PC-3 (cell line): ENCODE data around the gene FRZB. TPM values are rescaled to one million over a fixed set of nuclear protein-coding genes. Genes with fewer than 3 reads are reported as not detected.

Source experiments
- ATAC-seq: fragments of 200-7000 bp; cut with Tn5 transposase; 2 replicates; pipeline ENCODE4 v1.9.1; 2020; ENCODE audit warnings: mild to moderate bottlenecking, moderate library complexity
- BruUV-seq: library from RNA; stranded (reverse); fragments of 400-500 nt; replicated peaks from 2 replicates; lab custom pipeline; 2021; lab: Mats Ljungman, UMichigan
- CTCF ChIA-PET: fragments of 300-600 bp; sonication (Branson Sonifier 250); formaldehyde crosslinking; loops from one replicate; lab custom pipeline; 2022; ENCODE audit warnings: antibody characterized with exemption; lab: Charles Lee
- POLR2A ChIA-PET: fragments of 300-600 bp; sonication (Branson Sonifier 250); formaldehyde crosslinking; loops from one replicate; lab custom pipeline; 2022; ENCODE audit warnings: antibody characterized with exemption; ENCODE audit not compliant: unreplicated experiment; lab: Charles Lee
- DNase-seq: peaks from one replicate; pipeline ENCODE4 v3.0.0-alpha.2; 2015
- H2AFZ ChIP-seq: fragments of 300-600 bp; sonication (generic); 2 replicates; pipeline ENCODE4 v1.6.0; 2016; ENCODE audit warnings: antibody characterized with exemption, low read length
- H3F3A ChIP-seq: fragments of 300-600 bp; sonication (generic); one replicate; pipeline ENCODE4 v1.6.0; 2017; ENCODE audit warnings: antibody characterized with exemption, low read length, control low read depth, mild to moderate bottlenecking; ENCODE audit not compliant: unreplicated experiment
- H3K27ac ChIP-seq: fragments of 300-600 bp; sonication (generic); 2 replicates; pipeline ENCODE4 v1.5.1; 2016; ENCODE audit warnings: mild to moderate bottlenecking, low read length
- H3K27me3 ChIP-seq: fragments of 300-600 bp; sonication (generic); 2 replicates; pipeline ENCODE4 v1.6.1; 2016; ENCODE audit warnings: low read length, mixed read lengths
- H3K36me3 ChIP-seq: fragments of 300-600 bp; sonication (generic); 2 replicates; pipeline ENCODE4 v1.6.1; 2016; ENCODE audit warnings: low read depth, mixed run types, low read length, mixed read lengths
- H3K4me1 ChIP-seq: fragments of 300-600 bp; sonication (generic); 2 replicates; pipeline ENCODE4 v1.5.1; 2016; ENCODE audit warnings: low read length; ENCODE audit not compliant: insufficient read depth
- H3K4me2 ChIP-seq: fragments of 300-600 bp; sonication (generic); 2 replicates; pipeline ENCODE4 v1.6.0; 2016; ENCODE audit warnings: low read length
- H3K4me3 ChIP-seq: fragments of 300-600 bp; sonication (generic); 2 replicates; pipeline ENCODE4 v1.5.1; 2016; ENCODE audit warnings: mild to moderate bottlenecking, low read length, mixed read lengths
- H3K79me2 ChIP-seq: fragments of 300-600 bp; sonication (generic); 2 replicates; pipeline ENCODE4 v1.6.1; 2017; ENCODE audit warnings: low read length, mixed read lengths
- H3K9ac ChIP-seq: fragments of 300-600 bp; sonication (generic); 2 replicates; pipeline ENCODE4 v1.6.0; 2016; ENCODE audit warnings: mild to moderate bottlenecking, low read length
- H3K9me2 ChIP-seq: fragments of 300-600 bp; sonication (generic); replicated peaks from 2 replicates; pipeline ENCODE4 v1.6.1; 2016; ENCODE audit warnings: mixed run types, low read length, mixed read lengths
- H3K9me3 ChIP-seq: fragments of 300-600 bp; sonication (generic); 2 replicates; pipeline ENCODE4 v1.6.1; 2016; ENCODE audit warnings: low read length, mixed read lengths
- H4K20me1 ChIP-seq: fragments of 300-600 bp; sonication (generic); 2 replicates; pipeline ENCODE4 v1.6.1; 2016; ENCODE audit warnings: low read length, mixed read lengths
- EZH2 ChIP-seq: fragments of 300-600 bp; sonication (generic); IDR thresholded peaks from one replicate; pipeline ENCODE4 v1.6.1; 2017; ENCODE audit warnings: antibody characterized with exemption, mild to moderate bottlenecking, low read length; ENCODE audit not compliant: unreplicated experiment
- EZH2phosphoT487 ChIP-seq: fragments of 300-600 bp; sonication (generic); IDR thresholded peaks from 2 replicates; pipeline ENCODE4 v1.6.1; 2018; ENCODE audit warnings: mild to moderate bottlenecking, antibody characterized with exemption, low read length, borderline replicate concordance
- intact Hi-C: fragments of 100-400 bp; cut with micrococcal nuclease; formaldehyde crosslinking; loops from 2 replicates; pipeline ENCODE4 v1.9.0; 2023
- total RNA-seq: library from RNA; depleted of rRNA; stranded (reverse); fragments of >200 nt; gene quantifications from 2 replicates; pipeline ENCODE4 v1.2.3, GENCODE V29; 2014
- TF ChIP-seq, protein P1 (sequence below): fragments of 300-600 bp; sonication (generic); conservative IDR thresholded peaks from 2 replicates; pipeline ENCODE4 v1.5.1; 2017; ENCODE audit warnings: antibody characterized with exemption, low read depth, mild to moderate bottlenecking, low read length

The FRZB gene
- total RNA-seq, 1 experiment from 2014 or later = 0.11 TPM

DNA sequence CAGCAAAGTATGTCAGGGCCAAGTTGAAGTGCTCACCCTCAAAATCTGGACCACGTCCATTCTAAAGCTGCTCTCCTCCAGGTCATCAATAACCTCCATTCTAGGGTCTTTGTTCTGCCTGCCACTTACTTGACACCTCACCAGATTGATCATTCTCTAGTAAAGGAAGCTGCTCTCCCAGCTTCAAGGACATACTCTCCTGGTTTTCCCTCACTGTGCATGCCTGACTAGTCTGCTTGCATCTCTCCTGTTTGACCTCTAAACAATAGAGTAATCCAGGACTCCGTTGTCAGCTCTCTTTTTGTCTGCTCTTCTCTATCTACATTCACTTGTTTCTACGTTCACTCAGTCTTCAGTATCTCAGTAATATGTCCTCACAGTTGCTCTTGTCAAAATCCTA, 59.1 kb downstream of the FRZB start:
- H3K9ac ChIP-seq = no peak overlapping the region
- H3K36me3 ChIP-seq = no peaks in the 10 kb centered on the region
- H3K9me2 ChIP-seq = no peaks in the 10 kb centered on the region
- peaks cover 50% of the 10 kb centered on the region for H3K27me3 ChIP-seq
- H3K4me2 ChIP-seq = no peak overlapping the region
- no peak overlapping the region for H3K27ac ChIP-seq
- ATAC-seq (no peak), DNase-seq (no peak)
- no peak overlapping the region for H2AFZ ChIP-seq
- intact Hi-C loops = no loop called here
- H3K79me2 ChIP-seq = no peaks in the 10 kb centered on the region
- ChIA-PET POLR2A (no interaction called here), CTCF (interaction anchor here (0.8 kb wide), 1 partner anchor 173 kb away, joined by 5 read pairs; no protein-coding TSS in a partner anchor)
- BruUV-seq = no TSS peak
- H3K4me1 ChIP-seq = no peaks in the 10 kb centered on the region
- no peaks in the 10 kb centered on the region for H4K20me1 ChIP-seq
- no peaks in the 10 kb centered on the region for H3K9me3 ChIP-seq
- no peak for TF ChIP-seq EZH2
- TF ChIP-seq, protein P1, sequence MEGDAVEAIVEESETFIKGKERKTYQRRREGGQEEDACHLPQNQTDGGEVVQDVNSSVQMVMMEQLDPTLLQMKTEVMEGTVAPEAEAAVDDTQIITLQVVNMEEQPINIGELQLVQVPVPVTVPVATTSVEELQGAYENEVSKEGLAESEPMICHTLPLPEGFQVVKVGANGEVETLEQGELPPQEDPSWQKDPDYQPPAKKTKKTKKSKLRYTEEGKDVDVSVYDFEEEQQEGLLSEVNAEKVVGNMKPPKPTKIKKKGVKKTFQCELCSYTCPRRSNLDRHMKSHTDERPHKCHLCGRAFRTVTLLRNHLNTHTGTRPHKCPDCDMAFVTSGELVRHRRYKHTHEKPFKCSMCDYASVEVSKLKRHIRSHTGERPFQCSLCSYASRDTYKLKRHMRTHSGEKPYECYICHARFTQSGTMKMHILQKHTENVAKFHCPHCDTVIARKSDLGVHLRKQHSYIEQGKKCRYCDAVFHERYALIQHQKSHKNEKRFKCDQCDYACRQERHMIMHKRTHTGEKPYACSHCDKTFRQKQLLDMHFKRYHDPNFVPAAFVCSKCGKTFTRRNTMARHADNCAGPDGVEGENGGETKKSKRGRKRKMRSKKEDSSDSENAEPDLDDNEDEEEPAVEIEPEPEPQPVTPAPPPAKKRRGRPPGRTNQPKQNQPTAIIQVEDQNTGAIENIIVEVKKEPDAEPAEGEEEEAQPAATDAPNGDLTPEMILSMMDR = no peak
- no peak overlapping the region for H3K4me3 ChIP-seq
- H3F3A ChIP-seq = no peaks in the 10 kb centered on the region

GRCh38 chr2:182804128-182804527, 62.3 kb downstream of the FRZB start:
- DNase-seq (no peak), ATAC-seq (no peak)
- Histone ChIP-seq H3K4me2 (no peak overlapping the region), H3K27ac (no peak overlapping the region), H3K27me3 (peaks cover 50% of the 10 kb centered on the region), H3K9me2 (no peaks in the 10 kb centered on the region), H3K4me1 (no peaks in the 10 kb centered on the region), H3K9ac (no peak overlapping the region), H3K36me3 (no peaks in the 10 kb centered on the region), H3F3A (no peaks in the 10 kb centered on the region), H3K9me3 (no peaks in the 10 kb centered on the region), H3K4me3 (no peak overlapping the region), H4K20me1 (no peaks in the 10 kb centered on the region), H2AFZ (no peak overlapping the region), H3K79me2 (no peaks in the 10 kb centered on the region)
- intact Hi-C loops = no loop called here
- CTCF ChIA-PET = no interaction called here
- TF ChIP-seq EZH2phosphoT487 = no peak
- no TSS peak for BruUV-seq
- POLR2A ChIA-PET = interaction anchor here (0.6 kb wide), 1 partner anchor 8 kb away, joined by 4 read pairs; no protein-coding TSS in a partner anchor

DNA sequence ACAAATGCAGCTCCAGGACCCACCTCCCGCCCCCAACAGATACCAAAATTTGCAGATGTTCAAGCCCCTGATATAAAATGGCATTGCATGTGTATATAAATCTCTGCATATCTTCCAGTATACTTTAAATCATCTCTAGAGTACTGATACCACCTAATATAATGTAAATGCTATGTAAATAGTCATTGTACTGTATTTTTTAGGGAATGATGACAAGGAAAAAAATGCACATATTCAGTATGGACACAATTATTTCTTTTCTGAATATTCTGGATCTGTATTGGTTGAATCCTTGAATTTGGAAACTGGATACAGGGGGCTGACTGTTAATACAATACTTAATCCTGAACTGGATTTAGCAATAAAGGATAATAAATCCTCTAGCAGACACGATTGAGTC, 67.7 kb downstream of the FRZB start:
- Histone ChIP-seq H3K36me3 (no peaks in the 10 kb centered on the region), H4K20me1 (no peaks in the 10 kb centered on the region), H3K9ac (no peak overlapping the region), H3K4me3 (no peak overlapping the region), H3K4me1 (no peaks in the 10 kb centered on the region), H3K9me3 (no peaks in the 10 kb centered on the region), H3K27me3 (peaks cover 30% of the 10 kb centered on the region), H3K27ac (no peak overlapping the region), H2AFZ (no peak overlapping the region), H3K4me2 (no peak overlapping the region), H3K9me2 (no peaks in the 10 kb centered on the region), H3F3A (no peaks in the 10 kb centered on the region), H3K79me2 (no peaks in the 10 kb centered on the region)
- no TSS peak for BruUV-seq
- no peak for DNase-seq
- no peak for ATAC-seq
- intact Hi-C loops = no loop called here
- ChIA-PET POLR2A (no interaction called here), CTCF (no interaction called here)
- TF ChIP-seq EZH2 (no peak), EZH2phosphoT487 (no peak)
- TF ChIP-seq, protein P1 = no peak
